Panc1 (cell line): ENCODE data around the gene RBM19.

Experiments used
- CTCF ChIP-seq: fragments of 450-650 bp; IDR thresholded peaks from 2 replicates; pipeline ENCODE4 v1.5.1; 2017; ENCODE audit warnings: mild to moderate bottlenecking
- REST ChIP-seq, 2 experiments: IDR thresholded peaks; 2 replicates each; pipeline ENCODE4 v1.6.1; 2011 to 2012; ENCODE audit warnings: low read depth in 2 of 2, control low read depth in 1 of 2, low read length in 1 of 2, mild to moderate bottlenecking in 1 of 2, moderate library complexity in 1 of 2; ENCODE audit not compliant: insufficient read depth in 1 of 2
- TCF7L2 ChIP-seq: IDR thresholded peaks from 2 replicates; pipeline ENCODE4 v1.6.1; 2011; ENCODE audit warnings: mild to moderate bottlenecking, low read depth, low read length, inconsistent platforms

GRCh38 chr12:113954547-113954946, 11.6 kb downstream of the RBM19 start:
- TF ChIP-seq REST (IDR thresholded peaks at IDR 0.05; ENCODE audit: insufficient read depth in 1 of 2, low read depth in 2 of 2, low read length in 1 of 2) = no peak
- no peak for TF ChIP-seq CTCF
- no peak for TF ChIP-seq TCF7L2
